HepG2 (cell line): ENCODE results near the gene EYA2. TPM values are rescaled to one million over a fixed set of nuclear protein-coding genes. Genes with fewer than 3 reads are reported as not detected.

Experiments
- ATAC-seq: fragments of 200-7000 bp; cut with Tn5 transposase; 3 replicates; pipeline ENCODE4 v1.9.1; 2020; ENCODE audit warnings: mild to moderate bottlenecking, moderate library complexity
- BruUV-seq: library from RNA; stranded (reverse); fragments of 400-500 nt; replicated peaks from 2 replicates; lab custom pipeline; 2021; lab: Mats Ljungman, UMichigan
- CTCF ChIA-PET: fragments of 300-600 bp; formaldehyde crosslinking; extraction: SDS; loops from one replicate; lab custom pipeline; 2021; ENCODE audit warnings: low total read pairs, inconsistent platforms, low intra/inter-chr PET ratio; lab: Yijun Ruan, JAX
- POLR2A ChIA-PET: fragments of 350-600 bp; sonication (Branson Sonifier 250); formaldehyde crosslinking; loops from one replicate; lab custom pipeline; 2020; ENCODE audit warnings: antibody characterized with exemption, inconsistent platforms; lab: Yijun Ruan, JAX
- DNase-seq: peaks from one replicate; pipeline ENCODE4 v3.0.0-alpha.2; 2015; ENCODE audit warnings: low spot score
- FAIRE-seq: peaks from 3 replicates; lab custom pipeline; 2011; peaks lifted over from hg19 to GRCh38; lab: Jason Lieb, UNC
- H2AFZ ChIP-seq: one replicate; pipeline ENCODE4 v1.6.1; 2011; ENCODE audit warnings: low read length, inconsistent platforms
- H3K27ac ChIP-seq: fragments of 300-600 bp; 3 replicates; pipeline ENCODE4 v1.8.0; 2011; ENCODE audit warnings: mixed run types, mild to moderate bottlenecking, mixed read lengths, low read length, inconsistent platforms; ENCODE audit not compliant: insufficient read depth; ENCODE audit errors: extremely low read length
- H3K27me3 ChIP-seq, 2 experiments: fragments of 200-600 bp in 1 of 2; 2 replicates in 1 of 2; 3 replicates in 1 of 2; pipeline versions ENCODE4 v1.6.0 to v1.8.0; 2011; ENCODE audit warnings: low read length in 2 of 2, mild to moderate bottlenecking in 2 of 2, moderate library complexity in 2 of 2, inconsistent platforms in 1 of 2; ENCODE audit not compliant: insufficient read depth in 2 of 2, control insufficient read depth in 1 of 2
- H3K36me3 ChIP-seq, 2 experiments: fragments of 200-600 bp in 1 of 2; replicated peaks in 1 of 2; 2 replicates in 1 of 2; 3 replicates in 1 of 2; pipeline versions ENCODE4 v1.5.1 to v1.8.0; 2011; ENCODE audit warnings: low read length in 2 of 2, inconsistent platforms in 1 of 2; ENCODE audit not compliant: insufficient read depth in 2 of 2, control insufficient read depth in 1 of 2
- H3K4me1 ChIP-seq: 2 replicates; pipeline ENCODE4 v1.5.1; 2012; ENCODE audit warnings: low read length, inconsistent platforms; ENCODE audit not compliant: insufficient read depth
- H3K4me2 ChIP-seq: 2 replicates; pipeline ENCODE4 v1.6.0; 2011; ENCODE audit warnings: low read depth, low read length, inconsistent platforms
- H3K4me3 ChIP-seq, 3 experiments: fragments of 200-600 bp in 1 of 3; sonication (generic), shearing (Covaris generic) in 1 of 3; replicated peaks in 1 of 3; 2 replicates each; pipeline ENCODE4 v1.5.1; 2011 to 2016; ENCODE audit warnings: low read length in 3 of 3, inconsistent platforms in 2 of 3, low read depth in 2 of 3, mild to moderate bottlenecking in 2 of 3, control low read depth in 1 of 3, mixed read lengths in 1 of 3; ENCODE audit not compliant: insufficient read depth in 1 of 3
- H3K79me2 ChIP-seq: one replicate; pipeline ENCODE4 v1.6.1; 2011; ENCODE audit warnings: low read length, inconsistent platforms; ENCODE audit not compliant: insufficient read depth
- H3K9ac ChIP-seq: 2 replicates; pipeline ENCODE4 v1.6.0; 2011; ENCODE audit warnings: mild to moderate bottlenecking, low read depth, low read length, inconsistent platforms; ENCODE audit not compliant: insufficient read depth
- H3K9me3 ChIP-seq: 2 replicates; pipeline ENCODE4 v1.5.1; 2012; ENCODE audit warnings: mild to moderate bottlenecking, low read length
- H4K20me1 ChIP-seq: 2 replicates; pipeline ENCODE4 v1.6.0; 2011; ENCODE audit warnings: inconsistent platforms, mild to moderate bottlenecking, low read length, moderate library complexity; ENCODE audit not compliant: insufficient read depth
- FLYWCH1 ChIP-seq: sonication (generic); formaldehyde crosslinking; IDR thresholded peaks from 2 replicates; pipeline ENCODE4 v1.8.1; 2023; ENCODE audit warnings: mild to moderate bottlenecking, missing genetic modification reagents
- MXD4 ChIP-seq: IDR thresholded peaks from 2 replicates; pipeline ENCODE4 v1.6.1; 2016; ENCODE audit warnings: mild to moderate bottlenecking, missing biosample characterization, missing genetic modification reagents
- NCOA5 ChIP-seq: sonication (generic); formaldehyde crosslinking; IDR thresholded peaks from 2 replicates; pipeline ENCODE4 v1.4.0; 2020; ENCODE audit warnings: missing genetic modification reagents
- RBM39 ChIP-seq: fragments of 200-400 bp; formaldehyde crosslinking; IDR thresholded peaks from one replicate; pipeline ENCODE4 v1.6.1; 2018; ENCODE audit warnings: antibody characterized with exemption, mild to moderate bottlenecking, low read depth, low read length; ENCODE audit not compliant: poor library complexity, severe bottlenecking
- ZBTB8A ChIP-seq: sonication (generic); formaldehyde crosslinking; IDR thresholded peaks from 2 replicates; pipeline ENCODE4 v1.4.0; 2020; ENCODE audit warnings: mild to moderate bottlenecking, low read depth, missing genetic modification reagents, borderline replicate concordance
- ZNF34 ChIP-seq: sonication (generic); formaldehyde crosslinking; IDR thresholded peaks from 2 replicates; pipeline ENCODE4 v1.4.0; 2020; ENCODE audit warnings: mild to moderate bottlenecking, missing genetic modification reagents, borderline replicate concordance
- WGBS: methylation state at CpG from one replicate; pipeline ENCODE4 v1.1.6; 2017; ENCODE audit warnings: low lambda C conversion rate; 5-methylcytosine and 5-hydroxymethylcytosine counted together
- in situ Hi-C: cut with HindIII; loops from 2 replicates; pipeline ENCODE4 v1.10.0; 2017; ENCODE audit warnings: low pct_unique_long_range_greater_than_20kb; ENCODE audit not compliant: extremely low pct_ligation_motif_present
- intact Hi-C: fragments of 100-400 bp; cut with micrococcal nuclease; formaldehyde crosslinking; loops from one replicate; pipeline ENCODE4 v1.10.0; 2022; ENCODE audit not compliant: unreplicated experiment
- polyA plus RNA-seq, 8 experiments: library from polyadenylated mRNA; depleted of rRNA in 3 of 8; stranded (reverse) in 7 of 8; unstranded in 1 of 8; fragments of >200 nt; fragmentation: Illumina TruSeq in 4 of 8; extraction: Trizol in 4 of 8; gene quantifications; 2 replicates each; pipeline versions ENCODE4 v1.2.1 to v1.2.3, GENCODE V29; 2011 to 2016; ENCODE audit warnings: low read depth in 4 of 8, missing spikeins in 1 of 8, mixed read lengths in 1 of 8; ENCODE audit not compliant: insufficient read depth in 1 of 8
- total RNA-seq, 5 experiments: library from RNA; depleted of rRNA; stranded (reverse); fragments of >200 nt; fragmentation: Illumina TruSeq; extraction: Trizol; gene quantifications; 2 replicates each; pipeline ENCODE4 v1.2.3, GENCODE V29; 2016; ENCODE audit warnings: low read depth in 1 of 5
- TF ChIP-seq, protein P1 (sequence below): IDR thresholded peaks from 2 replicates; pipeline ENCODE4 v1.6.1; 2018; ENCODE audit warnings: missing genetic modification reagents
- TF ChIP-seq, protein P2 (sequence below): sonication (generic); formaldehyde crosslinking; IDR thresholded peaks from 2 replicates; pipeline ENCODE4 v1.5.0; 2020; ENCODE audit warnings: mild to moderate bottlenecking, low read depth, missing genetic modification reagents, borderline replicate concordance
- TF ChIP-seq, protein P3 (sequence below): sonication (generic); formaldehyde crosslinking; IDR thresholded peaks from 2 replicates; pipeline ENCODE4 v1.4.0; 2020; ENCODE audit warnings: missing genetic modification reagents; ENCODE audit errors: not compliant biosample characterization

The EYA2 gene
- total and polyA plus RNA-seq, 2 of the 13 experiments (the other 11 are each of a cell fraction or from before 2014, with no cell fraction given), result not detected

DNA sequence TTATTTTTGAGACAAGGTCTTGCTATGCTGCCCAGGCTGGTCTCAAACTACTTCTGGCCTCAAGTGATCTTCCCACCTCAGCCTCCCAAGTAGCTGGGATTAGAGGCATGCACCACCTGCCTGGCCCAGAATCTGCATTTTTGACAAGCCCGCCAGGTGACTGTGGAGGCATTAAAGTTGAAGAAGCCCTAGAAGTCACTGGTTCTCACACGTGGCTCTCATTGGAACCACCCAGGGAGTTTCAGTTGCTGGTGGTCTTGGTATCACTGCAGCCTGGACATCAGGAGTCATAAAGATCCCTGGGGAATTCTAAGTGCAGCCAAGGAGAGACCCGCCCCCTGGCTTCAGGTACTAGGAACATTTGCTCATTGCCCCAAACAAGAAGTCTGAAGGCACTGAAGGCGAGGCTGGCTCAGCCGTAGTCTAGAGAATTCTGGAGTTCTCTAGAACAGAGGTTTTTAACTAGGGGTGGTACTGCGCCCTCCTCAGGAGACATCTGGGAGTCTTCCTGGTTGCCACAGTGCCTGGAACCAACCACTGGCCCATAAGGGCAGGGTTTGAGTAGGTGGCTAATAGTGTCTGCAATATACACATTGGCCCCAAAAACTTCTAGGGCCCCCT lies 279.1 kb downstream of the EYA2 start:
- no peak overlapping the region for H3K4me2 ChIP-seq
- no peaks in the 10 kb centered on the region for H3K4me1 ChIP-seq
- POLR2A ChIA-PET, result no interaction called here
- ATAC-seq (no peak), DNase-seq (no peak), FAIRE-seq (no peak)
- no peaks in the 10 kb centered on the region for H3K36me3 ChIP-seq
- H4K20me1 ChIP-seq, result no peaks in the 10 kb centered on the region
- in situ Hi-C loops, result no loop called here
- 46% methylated on average over 6 of the region's 6 CpGs for WGBS
- CTCF ChIA-PET, result no interaction called here
- no peaks in the 10 kb centered on the region for H3K79me2 ChIP-seq
- intact Hi-C loops, result no loop called here
- no peak overlapping the region for H3K4me3 ChIP-seq
- no peak overlapping the region for H2AFZ ChIP-seq
- H3K27me3 ChIP-seq, result peaks cover 7 to 43% of the 10 kb centered on the region in 2 experiments; a peak in 4 of 5 replicates
- no peak overlapping the region for H3K27ac ChIP-seq
- TF ChIP-seq RBM39, result no peak
- TF ChIP-seq FLYWCH1 (CRISPR knock-in tag), result no peak
- no peak for TF ChIP-seq ZNF34
- TF ChIP-seq MXD4 (CRISPR knock-in tag), result no peak
- TF ChIP-seq, protein P1, sequence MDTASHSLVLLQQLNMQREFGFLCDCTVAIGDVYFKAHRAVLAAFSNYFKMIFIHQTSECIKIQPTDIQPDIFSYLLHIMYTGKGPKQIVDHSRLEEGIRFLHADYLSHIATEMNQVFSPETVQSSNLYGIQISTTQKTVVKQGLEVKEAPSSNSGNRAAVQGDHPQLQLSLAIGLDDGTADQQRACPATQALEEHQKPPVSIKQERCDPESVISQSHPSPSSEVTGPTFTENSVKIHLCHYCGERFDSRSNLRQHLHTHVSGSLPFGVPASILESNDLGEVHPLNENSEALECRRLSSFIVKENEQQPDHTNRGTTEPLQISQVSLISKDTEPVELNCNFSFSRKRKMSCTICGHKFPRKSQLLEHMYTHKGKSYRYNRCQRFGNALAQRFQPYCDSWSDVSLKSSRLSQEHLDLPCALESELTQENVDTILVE, result no peak
- TF ChIP-seq NCOA5 (CRISPR knock-in tag), result no peak
- TF ChIP-seq, protein P2, sequence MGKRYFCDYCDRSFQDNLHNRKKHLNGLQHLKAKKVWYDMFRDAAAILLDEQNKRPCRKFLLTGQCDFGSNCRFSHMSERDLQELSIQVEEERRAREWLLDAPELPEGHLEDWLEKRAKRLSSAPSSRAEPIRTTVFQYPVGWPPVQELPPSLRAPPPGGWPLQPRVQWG (CRISPR knock-in tag), result no peak
- TF ChIP-seq, protein P3, sequence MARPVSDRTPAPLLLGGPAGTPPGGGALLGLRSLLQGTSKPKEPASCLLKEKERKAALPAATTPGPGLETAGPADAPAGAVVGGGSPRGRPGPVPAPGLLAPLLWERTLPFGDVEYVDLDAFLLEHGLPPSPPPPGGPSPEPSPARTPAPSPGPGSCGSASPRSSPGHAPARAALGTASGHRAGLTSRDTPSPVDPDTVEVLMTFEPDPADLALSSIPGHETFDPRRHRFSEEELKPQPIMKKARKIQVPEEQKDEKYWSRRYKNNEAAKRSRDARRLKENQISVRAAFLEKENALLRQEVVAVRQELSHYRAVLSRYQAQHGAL (CRISPR knock-in tag), result no peak
- no peak for TF ChIP-seq ZBTB8A
- TF ChIP-seq, all 625 proteins: peak for 0
- Histone ChIP-seq H3K9me3 (no peaks in the 10 kb centered on the region), H3K9ac (no peak overlapping the region)
- BruUV-seq, result no TSS peak
